AG04450 (cell line): ENCODE measurements around the gene HADHB. TPM values are rescaled to one million over a fixed set of nuclear protein-coding genes. Genes with fewer than 3 reads are reported as not detected.

Experiments
- CTCF ChIA-PET: fragments of 300-600, 350-600 bp; formaldehyde crosslinking; extraction: SDS; loops from one replicate; lab custom pipeline; 2022; ENCODE audit warnings: antibody characterized with exemption, inconsistent platforms; lab: Charles Lee
- POLR2A ChIA-PET: fragments of 350-600 bp; formaldehyde crosslinking; extraction: SDS; loops from one replicate; lab custom pipeline; 2021; ENCODE audit warnings: antibody characterized with exemption, inconsistent platforms; lab: Yijun Ruan, JAX
- DNase-seq: peaks from one replicate; pipeline ENCODE4 v3.0.0-alpha.2; 2011; ENCODE audit warnings: low read depth, low spot score
- H3K27ac ChIP-seq: one replicate; pipeline ENCODE4 v1.5.1; 2012; ENCODE audit warnings: low read depth, low read length, control low read depth
- H3K27me3 ChIP-seq: one replicate; pipeline ENCODE4 v1.6.0; 2012; ENCODE audit warnings: low read length; ENCODE audit not compliant: control insufficient read depth, insufficient read depth
- H3K4me3 ChIP-seq: 2 replicates; pipeline ENCODE4 v1.5.1; 2011; ENCODE audit warnings: mild to moderate bottlenecking, low read depth, low read length, control low read depth
- H3K9me3 ChIP-seq: 2 replicates; pipeline ENCODE4 v1.5.1; 2012; ENCODE audit warnings: low read length; ENCODE audit not compliant: control insufficient read depth, insufficient read depth
- polyA plus RNA-seq: library from polyadenylated mRNA; depleted of rRNA; stranded (reverse); fragments of >200 nt; gene quantifications from 2 replicates; pipeline ENCODE4 v1.2.3, GENCODE V29; 2011
- TF ChIP-seq, protein P1 (sequence below): IDR thresholded peaks from 2 replicates; pipeline ENCODE4 v1.5.1; 2011; ENCODE audit warnings: low read depth, low read length, control low read depth, inconsistent platforms

HADHB gene
- polyA plus RNA-seq, 1 experiment = 162 TPM

DNA sequence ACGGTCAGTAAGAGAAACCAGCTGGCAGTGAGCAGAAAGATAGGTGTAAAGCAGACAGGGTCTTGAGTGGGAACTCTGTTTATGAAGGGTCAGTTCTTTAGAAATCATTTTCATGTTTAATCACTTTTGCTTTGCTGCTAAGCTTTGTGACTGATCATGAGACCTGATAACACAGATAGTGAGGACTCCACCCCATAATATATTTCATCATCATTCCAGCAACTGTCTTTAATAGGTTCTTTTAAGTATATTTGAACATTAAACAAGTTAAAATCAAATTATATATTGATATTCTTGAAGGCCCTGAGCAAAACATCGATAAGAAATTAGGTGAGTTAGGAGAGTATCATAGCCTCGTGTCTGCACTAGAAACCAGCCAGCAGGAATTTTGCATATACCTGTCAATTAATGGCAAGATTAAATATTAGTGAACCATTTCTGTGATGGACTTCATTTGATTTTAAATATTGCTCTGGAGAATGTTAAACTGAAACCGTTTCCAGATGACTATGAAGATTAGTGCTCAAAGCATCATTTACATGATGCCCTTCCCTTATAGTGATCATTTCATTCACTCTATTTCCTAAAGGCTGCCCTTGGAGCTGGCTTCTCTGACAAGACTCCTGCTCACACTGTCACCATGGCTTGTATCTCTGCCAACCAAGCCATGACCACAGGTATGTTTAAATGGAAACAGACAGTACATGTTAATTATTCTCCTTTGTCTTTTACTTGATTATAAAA is 31.9 kb downstream of the HADHB start:
- DNase-seq = no peak
- TF ChIP-seq, protein P1, sequence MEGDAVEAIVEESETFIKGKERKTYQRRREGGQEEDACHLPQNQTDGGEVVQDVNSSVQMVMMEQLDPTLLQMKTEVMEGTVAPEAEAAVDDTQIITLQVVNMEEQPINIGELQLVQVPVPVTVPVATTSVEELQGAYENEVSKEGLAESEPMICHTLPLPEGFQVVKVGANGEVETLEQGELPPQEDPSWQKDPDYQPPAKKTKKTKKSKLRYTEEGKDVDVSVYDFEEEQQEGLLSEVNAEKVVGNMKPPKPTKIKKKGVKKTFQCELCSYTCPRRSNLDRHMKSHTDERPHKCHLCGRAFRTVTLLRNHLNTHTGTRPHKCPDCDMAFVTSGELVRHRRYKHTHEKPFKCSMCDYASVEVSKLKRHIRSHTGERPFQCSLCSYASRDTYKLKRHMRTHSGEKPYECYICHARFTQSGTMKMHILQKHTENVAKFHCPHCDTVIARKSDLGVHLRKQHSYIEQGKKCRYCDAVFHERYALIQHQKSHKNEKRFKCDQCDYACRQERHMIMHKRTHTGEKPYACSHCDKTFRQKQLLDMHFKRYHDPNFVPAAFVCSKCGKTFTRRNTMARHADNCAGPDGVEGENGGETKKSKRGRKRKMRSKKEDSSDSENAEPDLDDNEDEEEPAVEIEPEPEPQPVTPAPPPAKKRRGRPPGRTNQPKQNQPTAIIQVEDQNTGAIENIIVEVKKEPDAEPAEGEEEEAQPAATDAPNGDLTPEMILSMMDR = no peak
- CTCF ChIA-PET = no interaction called here
- Histone ChIP-seq H3K27ac (no peak overlapping the region), H3K9me3 (no peaks in the 10 kb centered on the region), H3K27me3 (no peaks in the 10 kb centered on the region), H3K4me3 (no peak overlapping the region)
- POLR2A ChIA-PET = interaction anchor here (0.7 kb wide), 1 partner anchor 92 kb away, joined by 4 read pairs; no protein-coding TSS in a partner anchor

DNA sequence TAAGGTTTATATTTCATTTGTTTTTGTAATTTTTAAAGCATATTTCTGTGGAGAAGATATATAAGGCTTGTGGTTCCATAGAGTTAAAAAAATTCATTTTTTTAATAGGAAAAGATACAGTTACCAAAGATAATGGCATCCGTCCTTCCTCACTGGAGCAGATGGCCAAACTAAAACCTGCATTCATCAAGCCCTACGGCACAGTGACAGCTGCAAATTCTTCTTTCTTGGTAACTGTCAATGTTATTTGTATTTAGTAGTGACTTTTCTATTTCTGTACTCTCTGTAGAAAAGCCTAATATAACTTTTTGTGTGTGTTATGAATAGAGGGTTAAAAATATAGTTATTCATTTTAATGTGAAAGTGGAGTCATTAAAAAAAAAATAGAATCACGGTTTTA is 35.1 kb downstream of the HADHB start:
- Histone ChIP-seq H3K9me3 (no peaks in the 10 kb centered on the region), H3K4me3 (no peak overlapping the region), H3K27me3 (no peaks in the 10 kb centered on the region), H3K27ac (no peak overlapping the region)
- no peak for DNase-seq
- ChIA-PET POLR2A (no interaction called here), CTCF (no interaction called here)
- TF ChIP-seq, protein P1 = no peak

DNA sequence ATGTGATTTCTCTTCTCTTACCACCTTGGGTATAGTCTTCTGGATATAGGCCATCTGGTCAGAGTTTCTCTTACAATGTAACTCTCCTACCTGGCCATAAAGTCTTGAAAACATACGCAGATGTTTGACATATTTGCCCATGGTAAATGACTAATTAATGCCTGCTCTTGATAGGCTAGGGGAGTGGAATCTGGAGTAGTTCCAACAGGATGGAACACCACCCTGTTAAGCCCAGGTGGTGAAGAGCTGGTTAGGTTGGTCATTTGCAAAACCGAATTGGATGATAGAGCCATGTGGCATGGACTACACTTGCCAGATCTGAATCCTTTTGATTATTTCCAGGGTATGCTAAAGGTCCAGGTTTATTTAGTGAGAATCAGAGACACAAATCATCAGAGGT is 36.5 kb downstream of the HADHB start:
- no peak overlapping the region for H3K4me3 ChIP-seq
- TF ChIP-seq, protein P1 = no peak
- H3K27ac ChIP-seq = no peak overlapping the region
- POLR2A ChIA-PET = no interaction called here
- CTCF ChIA-PET = no interaction called here
- no peaks in the 10 kb centered on the region for H3K27me3 ChIP-seq
- DNase-seq = no peak
- H3K9me3 ChIP-seq = no peaks in the 10 kb centered on the region

DNA sequence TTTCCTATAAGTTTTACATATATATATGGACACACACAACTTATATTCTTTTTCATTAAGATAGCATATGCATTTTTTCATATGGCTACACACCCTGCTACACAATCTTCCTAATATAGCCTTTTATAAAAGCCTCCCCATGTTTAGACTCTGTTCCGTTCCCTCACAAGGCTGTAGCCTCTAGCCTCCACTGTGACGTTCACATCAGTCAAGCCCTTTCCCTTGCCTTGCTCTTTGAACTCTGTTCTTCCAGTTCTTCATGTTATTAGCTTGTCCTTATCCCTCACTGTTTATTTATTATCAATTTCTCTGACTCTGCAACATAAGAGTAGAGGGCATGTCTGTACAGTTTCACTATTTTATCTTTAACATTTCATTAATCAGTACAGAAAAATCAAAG is 38.9 kb downstream of the HADHB start:
- Histone ChIP-seq H3K9me3 (no peaks in the 10 kb centered on the region), H3K27ac (no peak overlapping the region), H3K4me3 (no peak overlapping the region), H3K27me3 (no peaks in the 10 kb centered on the region)
- ChIA-PET POLR2A (interaction anchor here (0.9 kb wide), 1 partner anchor 39 kb away, joined by 3 read pairs; the partner anchor contains the start of genes HADHA and HADHB), CTCF (interaction anchor here (1.1 kb wide), 1 partner anchor 47 kb away, joined by 6 read pairs; no protein-coding TSS in a partner anchor)
- no peak for DNase-seq
- TF ChIP-seq, protein P1 = no peak

DNA sequence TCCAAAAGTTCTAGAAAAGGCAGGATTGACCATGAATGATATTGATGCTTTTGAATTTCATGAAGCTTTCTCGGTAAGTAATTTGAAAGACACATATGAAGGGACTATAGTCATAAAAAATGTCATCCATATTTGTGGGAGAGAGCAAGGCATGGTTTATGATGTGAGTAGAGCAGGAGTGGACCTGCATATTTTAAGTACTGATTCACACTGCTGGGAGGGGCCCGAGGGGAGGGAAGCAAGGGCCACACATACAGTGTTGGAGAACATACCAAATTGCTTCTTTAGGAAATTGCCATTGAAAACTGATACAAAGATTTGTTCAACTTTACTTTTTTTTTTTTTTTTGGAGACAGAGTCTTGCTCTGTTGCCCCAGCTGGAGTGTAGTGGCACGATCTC is 39.4 kb downstream of the HADHB start:
- POLR2A ChIA-PET = interaction anchor here (0.9 kb wide), 1 partner anchor 40 kb away, joined by 3 read pairs; the partner anchor contains the start of genes HADHA and HADHB
- TF ChIP-seq, protein P1 = no peak
- CTCF ChIA-PET = interaction anchor here (1.1 kb wide), 1 partner anchor 47 kb away, joined by 6 read pairs; no protein-coding TSS in a partner anchor

More for the DNA sequence above, 39.4 kb downstream of the HADHB start:
- no peak overlapping the region for H3K4me3 ChIP-seq
- no peak for DNase-seq
- H3K27ac ChIP-seq = no peak overlapping the region
- H3K27me3 ChIP-seq = no peaks in the 10 kb centered on the region
- no peaks in the 10 kb centered on the region for H3K9me3 ChIP-seq
